Measurements from ENCODE around the gene CREBRF. TPM values are rescaled to one million over a fixed set of nuclear protein-coding genes. Genes with fewer than 3 reads are reported as not detected.
"Not testable (repeated sequence)": the region's sequence is repeated elsewhere in the genome, so short reads cannot be mapped to it uniquely, and the experiment has no call there.

The CREBRF gene
- total and polyA plus RNA-seq, 2 donors (not counting 3 experiments of a cell fraction or from before 2014, with no cell fraction given), result 2.7 to 8.8 TPM

GRCh38 chr5:173045474-173045873 lies 10.7 kb upstream of the CREBRF start:
- no TSS peak for BruUV-seq (replicated peaks)
- no peaks in the 10 kb centered on the region for H3K79me2 ChIP-seq (ENCODE audit: control insufficient read depth, insufficient read depth, low read length)
- DNase-seq (ENCODE audit: low read depth, low spot score) (no peak), FAIRE-seq (no peak)
- H2AFZ ChIP-seq (ENCODE audit: low read depth, low read length), result no peak overlapping the region
- no peaks in the 10 kb centered on the region for H3K36me3 ChIP-seq (ENCODE audit: control insufficient read depth in 2 of 2, extremely low read depth in 1 of 2, insufficient read depth in 2 of 2, low read length in 2 of 2)
- no peaks in the 10 kb centered on the region for H4K20me1 ChIP-seq (replicated peaks; ENCODE audit: control insufficient read depth, extremely low read depth, insufficient read depth, low read length)
- H3K4me1 ChIP-seq (ENCODE audit: control insufficient read depth, extremely low read depth, insufficient read depth, low read length), result no peaks in the 10 kb centered on the region
- no peaks in the 10 kb centered on the region for H3K27me3 ChIP-seq (ENCODE audit: control insufficient read depth in 2 of 2, insufficient read depth in 2 of 2, low read length in 2 of 2)
- dilution Hi-C loops (cut with MboI; ENCODE audit: extremely low pct_ligation_motif_present, low sequenced_read_pairs) (no loop called here), intact Hi-C loops (cut with micrococcal nuclease) (no loop called here)
- no peaks in the 10 kb centered on the region for H3K9me3 ChIP-seq (replicated peaks; ENCODE audit: control insufficient read depth, insufficient read depth, low read length)
- H3K4me2 ChIP-seq (ENCODE audit: insufficient read depth, low read length), result no peak overlapping the region
- no peak for TF ChIP-seq POLR2AphosphoS5 (IDR thresholded peaks at IDR 0.05; ENCODE audit: insufficient read depth, low read depth, low read length)
- no peak for TF ChIP-seq FOS (IDR thresholded peaks at IDR 0.05; ENCODE audit: borderline replicate concordance, insufficient read depth, low read length)
- no peak for TF ChIP-seq GATA2 (IDR thresholded peaks at IDR 0.05; ENCODE audit: insufficient read depth, insufficient read length, low read depth, low read length)
- no peak for TF ChIP-seq JUN (IDR thresholded peaks at IDR 0.05; ENCODE audit: borderline replicate concordance, insufficient read depth, insufficient read length, low read depth)
- TF ChIP-seq POLR2A (IDR thresholded peaks at IDR 0.05; ENCODE audit: low read depth, low read length), result no peak
- TF ChIP-seq MAX (IDR thresholded peaks at IDR 0.05; ENCODE audit: insufficient read depth, insufficient read length), result no peak
- TF ChIP-seq EZH2 (IDR thresholded peaks at IDR 0.05; ENCODE audit: borderline replicate concordance, low read depth, low read length, severe bottlenecking), result no peak
- TF ChIP-seq CTCF (IDR thresholded peaks at IDR 0.05; ENCODE audit: extremely low read depth in 1 of 2, insufficient read depth in 1 of 2, low read depth in 1 of 2, low read length in 2 of 2), result no peak
- no peak for TF ChIP-seq MYC (IDR thresholded peaks at IDR 0.05; ENCODE audit: low read depth, low read length)
- POLR2A ChIA-PET, result no interaction called here
- H3K27ac ChIP-seq (ENCODE audit: insufficient read depth, low read depth, low read length), result no peak overlapping the region
- H3K9ac ChIP-seq (replicated peaks; ENCODE audit: extremely low read depth, insufficient read depth, low read length), result no peak overlapping the region
- H3K9me1 ChIP-seq (replicated peaks; ENCODE audit: control insufficient read depth, extremely low read depth, insufficient read depth, low read length), result no peaks in the 10 kb centered on the region
- CTCF ChIA-PET, result interaction anchor here (0.8 to 2.4 kb wide), 2 partner anchors 11 to 61 kb away, joined by 3 to 9 read pairs; no protein-coding TSS in a partner anchor
- H3K4me3 ChIP-seq (replicated peaks in 1 of 3; ENCODE audit: insufficient read depth in 1 of 3, low read depth in 1 of 3, low read length in 3 of 3), result no peak overlapping the region

DNA sequence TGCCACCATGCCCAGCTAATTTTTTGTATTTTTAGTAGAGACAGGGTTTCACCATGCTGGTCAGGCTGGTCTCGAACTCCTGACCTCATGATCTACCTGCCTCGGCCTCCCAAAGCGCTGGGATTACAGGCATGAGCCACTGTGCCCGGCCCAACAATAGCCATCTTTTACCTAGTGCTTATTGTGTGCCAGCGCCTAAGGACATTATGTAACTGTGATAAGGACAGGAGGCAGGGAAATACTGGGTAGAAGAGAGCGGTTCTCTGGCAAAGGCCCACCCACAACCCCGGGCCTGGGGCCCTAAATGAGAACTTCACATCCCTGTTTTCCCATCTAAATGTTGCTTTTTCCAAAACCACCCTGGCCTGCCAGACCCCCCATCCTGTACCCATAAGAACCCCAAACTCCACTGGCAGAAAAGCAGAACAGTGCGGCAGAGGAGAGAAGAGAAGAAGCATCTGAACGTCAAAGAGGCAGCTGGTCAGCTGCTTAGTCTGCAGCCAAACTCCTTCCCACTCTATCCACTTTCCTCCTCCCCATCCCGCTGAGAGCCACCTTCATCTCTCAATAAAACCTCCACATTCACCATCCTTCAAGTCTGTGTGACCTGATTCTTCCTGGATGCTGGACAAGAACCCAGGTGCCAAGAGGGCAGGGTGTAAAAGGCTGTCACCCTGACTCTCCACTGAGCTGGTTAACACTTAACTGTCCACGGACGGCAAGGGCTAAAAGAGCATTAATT lies 8.9 kb upstream of the CREBRF start:
- H3K4me2 ChIP-seq (ENCODE audit: insufficient read depth, low read length); H3K9me3 ChIP-seq (replicated peaks; ENCODE audit: control insufficient read depth, insufficient read depth, low read length); H3K27ac ChIP-seq (ENCODE audit: insufficient read depth, low read depth, low read length); H2AFZ ChIP-seq (ENCODE audit: low read depth, low read length); POLR2A ChIA-PET; H3K36me3 ChIP-seq (ENCODE audit: control insufficient read depth in 2 of 2, extremely low read depth in 1 of 2, insufficient read depth in 2 of 2, low read length in 2 of 2); H3K9ac ChIP-seq (replicated peaks; ENCODE audit: extremely low read depth, insufficient read depth, low read length); H4K20me1 ChIP-seq (replicated peaks; ENCODE audit: control insufficient read depth, extremely low read depth, insufficient read depth, low read length); BruUV-seq (replicated peaks); DNase-seq (ENCODE audit: low read depth, low spot score); H3K4me1 ChIP-seq (ENCODE audit: control insufficient read depth, extremely low read depth, insufficient read depth, low read length); H3K4me3 ChIP-seq (replicated peaks in 1 of 3; ENCODE audit: insufficient read depth in 1 of 3, low read depth in 1 of 3, low read length in 3 of 3); dilution Hi-C loops (cut with MboI; ENCODE audit: extremely low pct_ligation_motif_present, low sequenced_read_pairs); intact Hi-C loops (cut with micrococcal nuclease); H3K79me2 ChIP-seq (ENCODE audit: control insufficient read depth, insufficient read depth, low read length); H3K27me3 ChIP-seq (ENCODE audit: control insufficient read depth in 2 of 2, insufficient read depth in 2 of 2, low read length in 2 of 2); H3K9me1 ChIP-seq (replicated peaks; ENCODE audit: control insufficient read depth, extremely low read depth, insufficient read depth, low read length): not testable (repeated sequence)
- FAIRE-seq, result peak; percentile 24
- CTCF ChIA-PET, result interaction anchor here (2.4 kb wide), 1 partner anchor 13 kb away, joined by 9 read pairs; no protein-coding TSS in a partner anchor
